OCI-LY7 (cell line): ENCODE results near the gene DUSP21. TPM values are rescaled to one million over a fixed set of nuclear protein-coding genes. Genes with fewer than 3 reads are reported as not detected.

Experiments
- BruUV-seq: library from RNA; stranded (reverse); fragments of 400-500 nt; replicated peaks from 2 replicates; lab custom pipeline; 2021; lab: Mats Ljungman, UMichigan
- CTCF ChIA-PET: fragments of 300-600 bp; sonication (Branson Sonifier 250); formaldehyde crosslinking; loops from one replicate; lab custom pipeline; 2022; ENCODE audit warnings: antibody characterized with exemption; ENCODE audit not compliant: unreplicated experiment; lab: Charles Lee
- POLR2A ChIA-PET: fragments of 300-600 bp; sonication (Branson Sonifier 250); formaldehyde crosslinking; loops from one replicate; lab custom pipeline; 2022; ENCODE audit warnings: antibody characterized with exemption; lab: Charles Lee
- DNase-seq: peaks from one replicate; pipeline ENCODE4 v3.0.0-alpha.2; 2015; ENCODE audit warnings: low spot score
- H2AFZ ChIP-seq: fragments of 200-600 bp; sonication (generic), shearing (Covaris generic); 2 replicates; pipeline ENCODE4 v1.6.1; 2014; ENCODE audit warnings: mild to moderate bottlenecking, antibody characterized with exemption, low read length, moderate library complexity
- H3K27ac ChIP-seq: fragments of 200-600 bp; sonication (generic); 2 replicates; pipeline ENCODE4 v1.5.1; 2014; ENCODE audit warnings: mixed run types, low read depth, mild to moderate bottlenecking, moderate library complexity, low read length, inconsistent platforms; ENCODE audit not compliant: poor library complexity, severe bottlenecking
- H3K36me3 ChIP-seq: fragments of 200-600 bp; sonication (generic); 2 replicates; pipeline ENCODE4 v1.6.1; 2014; ENCODE audit warnings: mild to moderate bottlenecking, antibody characterized with exemption, low read length, moderate library complexity, mixed read lengths; ENCODE audit not compliant: insufficient read depth
- H3K4me1 ChIP-seq: fragments of 200-600 bp; sonication (generic); 2 replicates; pipeline ENCODE4 v1.5.1; 2014; ENCODE audit warnings: mild to moderate bottlenecking, low read length; ENCODE audit not compliant: insufficient read depth, poor library complexity, severe bottlenecking
- H3K4me2 ChIP-seq: fragments of 200-600 bp; sonication (generic); 2 replicates; pipeline ENCODE4 v1.6.1; 2014; ENCODE audit warnings: mild to moderate bottlenecking, low read length
- H3K4me3 ChIP-seq: fragments of 200-600 bp; sonication (generic); 2 replicates; pipeline ENCODE4 v1.5.1; 2014; ENCODE audit warnings: mild to moderate bottlenecking, low read depth, low read length; ENCODE audit not compliant: poor library complexity, severe bottlenecking
- H3K79me2 ChIP-seq: fragments of 200-600 bp; sonication (generic); 2 replicates; pipeline ENCODE4 v1.6.1; 2016; ENCODE audit warnings: low read depth, mild to moderate bottlenecking, low read length, moderate library complexity, mixed read lengths; ENCODE audit not compliant: insufficient read depth
- H3K9me2 ChIP-seq: fragments of 200-600 bp; sonication (generic); 2 replicates; pipeline ENCODE4 v1.6.1; 2016; ENCODE audit warnings: mild to moderate bottlenecking, low read length, mixed read lengths; ENCODE audit not compliant: insufficient read depth
- H3K9me3 ChIP-seq: fragments of 200-600 bp; sonication (generic); 2 replicates; pipeline ENCODE4 v1.6.1; 2014; ENCODE audit warnings: mild to moderate bottlenecking, mixed run types, low read length, mixed read lengths
- H4K20me1 ChIP-seq: fragments of 200-600 bp; sonication (generic); 2 replicates; pipeline ENCODE4 v1.6.1; 2014; ENCODE audit warnings: mild to moderate bottlenecking, antibody characterized with exemption, low read length, moderate library complexity, mixed read lengths; ENCODE audit not compliant: insufficient read depth
- CTCF ChIP-seq: fragments of 200-600 bp; sonication (generic); conservative IDR thresholded peaks from 2 replicates; pipeline ENCODE4 v1.5.1; 2014; ENCODE audit warnings: mild to moderate bottlenecking, antibody characterized with exemption, low read length, moderate library complexity, mixed read lengths
- EZH2phosphoT487 ChIP-seq: fragments of 200-600 bp; sonication (generic); IDR thresholded peaks from 2 replicates; pipeline ENCODE4 v1.6.1; 2018; ENCODE audit warnings: low read depth, borderline replicate concordance, mild to moderate bottlenecking, mixed run types, antibody characterized with exemption, low read length, moderate library complexity, mixed read lengths
- intact Hi-C: fragments of 100-400 bp; cut with micrococcal nuclease; formaldehyde crosslinking; loops from one replicate; pipeline ENCODE4 v1.10.0; 2022; ENCODE audit not compliant: unreplicated experiment
- total RNA-seq, 2 experiments: library from RNA; depleted of rRNA in 1 of 2; stranded (reverse); fragments of >200 nt in 1 of 2; shearing (Covaris generic) in 1 of 2; gene quantifications; 2 replicates each; pipeline ENCODE4 v1.2.3, GENCODE V29; 2014 to 2022

Gene DUSP21
- total RNA-seq, 2 experiments from 2014 or later: not detected

- no peak for TF ChIP-seq EZH2phosphoT487
- no peak for TF ChIP-seq CTCF
- Histone ChIP-seq H2AFZ (no peak overlapping the region), H3K4me1 (no peaks in the 10 kb centered on the region), H3K4me3 (no peak overlapping the region), H3K27ac (no peak overlapping the region), H3K9me3 (no peaks in the 10 kb centered on the region), H4K20me1 (no peaks in the 10 kb centered on the region), H3K79me2 (no peaks in the 10 kb centered on the region), H3K9me2 (no peaks in the 10 kb centered on the region), H3K4me2 (no peak overlapping the region), H3K36me3 (no peaks in the 10 kb centered on the region)
- intact Hi-C loops: no loop called here
- CTCF ChIA-PET: no interaction called here
- POLR2A ChIA-PET: no interaction called here
- no TSS peak for BruUV-seq
- DNase-seq: no peak
These were observed 14.0 kb upstream of the DUSP21 start for GRCh38 chrX:44829832-44830231.

GRCh38 chrX:44842550-44843317 is 1.1 kb upstream of the DUSP21 start:
- Histone ChIP-seq H3K4me1 (no peaks in the 10 kb centered on the region), H3K9me3 (no peaks in the 10 kb centered on the region), H2AFZ (no peak overlapping the region), H3K36me3 (no peaks in the 10 kb centered on the region), H3K79me2 (no peaks in the 10 kb centered on the region), H4K20me1 (no peaks in the 10 kb centered on the region), H3K4me3 (no peak overlapping the region), H3K27ac (no peak overlapping the region), H3K9me2 (no peaks in the 10 kb centered on the region), H3K4me2 (no peak overlapping the region)
- intact Hi-C loops: no loop called here
- no TSS peak for BruUV-seq
- ChIA-PET POLR2A (no interaction called here), CTCF (no interaction called here)
- DNase-seq: no peak
- TF ChIP-seq CTCF: no peak
- no peak for TF ChIP-seq EZH2phosphoT487

- intact Hi-C loops: no loop called here
These were observed 511 bp upstream of the DUSP21 start for GRCh38 chrX:44843318-44843702.

More at GRCh38 chrX:44843318-44843702, 511 bp upstream of the DUSP21 start:
- no peak for DNase-seq
- H3K79me2 ChIP-seq: no peaks in the 10 kb centered on the region
- no peaks in the 10 kb centered on the region for H3K36me3 ChIP-seq
- H4K20me1 ChIP-seq: no peaks in the 10 kb centered on the region
- BruUV-seq: no TSS peak
- H3K4me2 ChIP-seq: no peak overlapping the region
- H2AFZ ChIP-seq: no peak overlapping the region
- CTCF ChIA-PET: no interaction called here
- H3K27ac ChIP-seq: no peak overlapping the region
- H3K4me1 ChIP-seq: no peaks in the 10 kb centered on the region
- no peaks in the 10 kb centered on the region for H3K9me3 ChIP-seq
- POLR2A ChIA-PET: no interaction called here
- H3K4me3 ChIP-seq: no peak overlapping the region
- H3K9me2 ChIP-seq: no peaks in the 10 kb centered on the region
- TF ChIP-seq CTCF (no peak), EZH2phosphoT487 (no peak)
